ENCODE data around the gene KMT2C. TPM values are rescaled to one million over a fixed set of nuclear protein-coding genes. Genes with fewer than 3 reads are reported as not detected.

KMT2C gene
- total and polyA plus RNA-seq, 4 donors: 6.3 to 35.3 (median 19.3) TPM

DNA sequence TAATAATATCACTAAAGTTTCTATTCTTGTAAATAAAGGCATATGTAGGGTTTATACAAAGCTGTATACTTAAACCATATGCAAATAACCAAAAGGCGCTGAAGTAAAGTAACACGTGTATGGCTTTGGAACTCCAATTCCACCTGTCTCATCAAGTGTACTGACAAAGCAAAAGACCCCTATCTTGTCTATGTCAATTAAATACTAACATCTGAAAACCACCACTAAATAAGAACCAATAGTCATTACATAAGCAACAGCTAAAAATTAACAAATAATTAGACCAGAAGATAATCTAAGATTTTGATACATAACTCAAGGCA, 93.9 kb downstream of the KMT2C start:
- H3K36me3 ChIP-seq (ENCODE audit: control insufficient read depth in 4 of 4, insufficient read depth in 3 of 4, low read depth in 1 of 4, low read length in 3 of 4): no peaks in the 10 kb centered on the region
- 91% methylated on average over 2 of the region's 2 CpGs for WGBS
- H3K9ac ChIP-seq (ENCODE audit: low read depth in 1 of 2, low read length in 2 of 2): peak overlapping the region in 1 of 2 donors; percentile 50
- no peak overlapping the region for H3K27ac ChIP-seq (ENCODE audit: low read depth in 1 of 2, low read length in 2 of 2)
- TF ChIP-seq TAF1 (conservative IDR thresholded peaks at IDR 0.05) (no peak), JUND (IDR thresholded peaks at IDR 0.05) (no peak), NR2F2 (IDR thresholded peaks at IDR 0.05) (no peak), HNF4G (IDR thresholded peaks at IDR 0.05) (no peak), FOXA1 (IDR thresholded peaks at IDR 0.05) (no peak), EGR1 (IDR thresholded peaks at IDR 0.05; ENCODE audit: low read depth in 2 of 2) (no peak), HNF4A (conservative IDR thresholded peaks at IDR 0.05) (no peak), FOXA2 (IDR thresholded peaks at IDR 0.05) (no peak), YY1 (IDR thresholded peaks at IDR 0.05) (no peak), RXRA (IDR thresholded peaks at IDR 0.05) (no peak), SP1 (IDR thresholded peaks at IDR 0.05) (no peak), RAD21 (IDR thresholded peaks at IDR 0.05) (no peak)
- TF ChIP-seq, protein P1, sequence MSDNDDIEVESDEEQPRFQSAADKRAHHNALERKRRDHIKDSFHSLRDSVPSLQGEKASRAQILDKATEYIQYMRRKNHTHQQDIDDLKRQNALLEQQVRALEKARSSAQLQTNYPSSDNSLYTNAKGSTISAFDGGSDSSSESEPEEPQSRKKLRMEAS (IDR thresholded peaks at IDR 0.05): no peak
- TF ChIP-seq, protein P2, sequence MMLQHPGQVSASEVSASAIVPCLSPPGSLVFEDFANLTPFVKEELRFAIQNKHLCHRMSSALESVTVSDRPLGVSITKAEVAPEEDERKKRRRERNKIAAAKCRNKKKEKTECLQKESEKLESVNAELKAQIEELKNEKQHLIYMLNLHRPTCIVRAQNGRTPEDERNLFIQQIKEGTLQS (IDR thresholded peaks at IDR 0.05): no peak
- TF ChIP-seq, protein P3, sequence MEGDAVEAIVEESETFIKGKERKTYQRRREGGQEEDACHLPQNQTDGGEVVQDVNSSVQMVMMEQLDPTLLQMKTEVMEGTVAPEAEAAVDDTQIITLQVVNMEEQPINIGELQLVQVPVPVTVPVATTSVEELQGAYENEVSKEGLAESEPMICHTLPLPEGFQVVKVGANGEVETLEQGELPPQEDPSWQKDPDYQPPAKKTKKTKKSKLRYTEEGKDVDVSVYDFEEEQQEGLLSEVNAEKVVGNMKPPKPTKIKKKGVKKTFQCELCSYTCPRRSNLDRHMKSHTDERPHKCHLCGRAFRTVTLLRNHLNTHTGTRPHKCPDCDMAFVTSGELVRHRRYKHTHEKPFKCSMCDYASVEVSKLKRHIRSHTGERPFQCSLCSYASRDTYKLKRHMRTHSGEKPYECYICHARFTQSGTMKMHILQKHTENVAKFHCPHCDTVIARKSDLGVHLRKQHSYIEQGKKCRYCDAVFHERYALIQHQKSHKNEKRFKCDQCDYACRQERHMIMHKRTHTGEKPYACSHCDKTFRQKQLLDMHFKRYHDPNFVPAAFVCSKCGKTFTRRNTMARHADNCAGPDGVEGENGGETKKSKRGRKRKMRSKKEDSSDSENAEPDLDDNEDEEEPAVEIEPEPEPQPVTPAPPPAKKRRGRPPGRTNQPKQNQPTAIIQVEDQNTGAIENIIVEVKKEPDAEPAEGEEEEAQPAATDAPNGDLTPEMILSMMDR (IDR thresholded peaks at IDR 0.05; ENCODE audit: low read depth, low read length, missing input control): no peak
- TF ChIP-seq, protein P4, sequence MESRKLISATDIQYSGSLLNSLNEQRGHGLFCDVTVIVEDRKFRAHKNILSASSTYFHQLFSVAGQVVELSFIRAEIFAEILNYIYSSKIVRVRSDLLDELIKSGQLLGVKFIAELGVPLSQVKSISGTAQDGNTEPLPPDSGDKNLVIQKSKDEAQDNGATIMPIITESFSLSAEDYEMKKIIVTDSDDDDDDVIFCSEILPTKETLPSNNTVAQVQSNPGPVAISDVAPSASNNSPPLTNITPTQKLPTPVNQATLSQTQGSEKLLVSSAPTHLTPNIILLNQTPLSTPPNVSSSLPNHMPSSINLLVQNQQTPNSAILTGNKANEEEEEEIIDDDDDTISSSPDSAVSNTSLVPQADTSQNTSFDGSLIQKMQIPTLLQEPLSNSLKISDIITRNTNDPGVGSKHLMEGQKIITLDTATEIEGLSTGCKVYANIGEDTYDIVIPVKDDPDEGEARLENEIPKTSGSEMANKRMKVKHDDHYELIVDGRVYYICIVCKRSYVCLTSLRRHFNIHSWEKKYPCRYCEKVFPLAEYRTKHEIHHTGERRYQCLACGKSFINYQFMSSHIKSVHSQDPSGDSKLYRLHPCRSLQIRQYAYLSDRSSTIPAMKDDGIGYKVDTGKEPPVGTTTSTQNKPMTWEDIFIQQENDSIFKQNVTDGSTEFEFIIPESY (IDR thresholded peaks at IDR 0.05): no peak
- no peak overlapping the region for H3K4me3 ChIP-seq (ENCODE audit: low read depth in 1 of 3, low read length in 3 of 3)
- H3K4me1 ChIP-seq (ENCODE audit: control insufficient read depth in 4 of 4, insufficient read depth in 4 of 4, low read length in 3 of 4): peaks cover 5 to 23% (median 15%) of the 10 kb centered on the region in 4 donors
- no peaks in the 10 kb centered on the region for H3K9me3 ChIP-seq (ENCODE audit: control insufficient read depth in 4 of 4, low read length in 3 of 4)
- H3K27me3 ChIP-seq (ENCODE audit: control insufficient read depth in 4 of 4, insufficient read depth in 4 of 4, low read length in 3 of 4): no peaks in the 10 kb centered on the region
- DNase-seq (ENCODE audit: low spot score): no peak

DNA sequence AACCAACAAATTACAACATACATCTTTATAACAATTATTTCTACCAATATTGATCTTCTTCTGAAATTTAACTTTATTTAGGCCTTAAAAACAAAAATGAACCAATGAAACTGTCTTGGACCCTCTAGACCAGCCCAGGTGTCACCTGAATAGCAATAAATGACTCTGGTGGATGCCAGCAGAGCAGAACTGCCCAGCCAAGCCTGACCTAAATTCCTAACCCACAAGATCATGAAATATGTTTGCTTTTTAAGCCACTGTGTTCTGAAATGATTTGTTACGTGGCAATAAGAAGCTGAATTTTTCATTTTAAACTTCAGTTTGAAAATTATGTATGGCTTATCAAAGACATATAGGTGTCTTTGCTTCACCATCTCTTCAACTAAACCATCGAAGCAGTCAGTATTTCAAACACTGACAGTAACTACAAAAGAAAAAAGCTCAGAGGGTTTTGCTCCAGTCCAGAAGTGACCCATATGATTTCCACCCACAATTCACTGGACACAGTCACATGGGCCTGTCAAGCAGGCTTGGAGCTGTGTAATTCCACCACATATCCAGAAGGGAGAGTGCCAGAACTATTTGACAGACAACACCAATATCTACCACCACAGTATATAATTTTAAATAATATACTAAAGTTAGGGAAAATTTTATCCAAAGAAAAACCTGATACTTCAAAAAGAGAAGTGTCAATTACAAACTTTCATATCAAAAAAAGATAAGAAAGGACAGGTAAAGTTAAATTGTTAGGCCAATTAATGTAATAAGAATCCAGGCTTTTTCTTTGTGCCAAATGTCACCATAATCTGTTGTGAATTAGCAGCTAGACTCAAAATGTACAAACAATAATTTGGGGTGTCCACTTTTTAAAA, 94.5 kb downstream of the KMT2C start:
- Histone ChIP-seq H3K4me3 (ENCODE audit: low read depth in 1 of 3, low read length in 3 of 3) (no peak overlapping the region), H3K27ac (ENCODE audit: low read depth in 1 of 2, low read length in 2 of 2) (peak overlapping the region; percentile 65 to 66), H3K9me3 (ENCODE audit: control insufficient read depth in 4 of 4, low read length in 3 of 4) (no peaks in the 10 kb centered on the region), H3K27me3 (ENCODE audit: control insufficient read depth in 4 of 4, insufficient read depth in 4 of 4, low read length in 3 of 4) (no peaks in the 10 kb centered on the region), H3K36me3 (ENCODE audit: control insufficient read depth in 4 of 4, insufficient read depth in 3 of 4, low read depth in 1 of 4, low read length in 3 of 4) (no peaks in the 10 kb centered on the region), H3K9ac (ENCODE audit: low read depth in 1 of 2, low read length in 2 of 2) (peak overlapping the region in 1 of 2 donors; percentile 50), H3K4me1 (ENCODE audit: control insufficient read depth in 4 of 4, insufficient read depth in 4 of 4, low read length in 3 of 4) (peaks cover 5 to 29% (median 21%) of the 10 kb centered on the region in 4 donors)
- 35% methylated on average over 2 of the region's 2 CpGs for WGBS
- no peak for DNase-seq (ENCODE audit: low spot score)
- no peak for TF ChIP-seq EGR1 (IDR thresholded peaks at IDR 0.05; ENCODE audit: low read depth in 2 of 2)
- TF ChIP-seq RXRA (IDR thresholded peaks at IDR 0.05): peak in 1 of 2 donors; percentile 22
- TF ChIP-seq, protein P4 (IDR thresholded peaks at IDR 0.05): no peak
- peak; percentile 79 to 82 for TF ChIP-seq RAD21 (IDR thresholded peaks at IDR 0.05)
- no peak for TF ChIP-seq FOXA2 (IDR thresholded peaks at IDR 0.05)
- TF ChIP-seq, protein P1 (IDR thresholded peaks at IDR 0.05): no peak
- TF ChIP-seq SP1 (IDR thresholded peaks at IDR 0.05): peak; percentile 48
- TF ChIP-seq, protein P3 (IDR thresholded peaks at IDR 0.05; ENCODE audit: low read depth, low read length, missing input control): peak; percentile 64
- TF ChIP-seq HNF4G (IDR thresholded peaks at IDR 0.05): no peak
- TF ChIP-seq, protein P2 (IDR thresholded peaks at IDR 0.05): no peak
- peak in 1 of 2 donors; percentile 44 for TF ChIP-seq JUND (IDR thresholded peaks at IDR 0.05)

Measured in liver (tissue), 9 donors.